Lower lobe of right lung (tissue), 2 donors: ENCODE measurements around the gene ESRRA. TPM values are rescaled to one million over a fixed set of nuclear protein-coding genes. Genes with fewer than 3 reads are reported as not detected.

Experiments
- ATAC-seq, 2 donors: fragments of 200-7000 bp; cut with Tn5 transposase; one replicate each; pipeline ENCODE4 v1.9.1; 2020 to 2022; ENCODE audit warnings: mild to moderate bottlenecking in 2 of 2, moderate library complexity in 2 of 2
- DNase-seq: peaks from one replicate; pipeline ENCODE4 v3.0.0-alpha.2; 2020
- H3K27ac ChIP-seq: fragments of 200-600 bp; one replicate; pipeline ENCODE4 v1.8.0; 2022
- H3K27me3 ChIP-seq: fragments of 200-600 bp; one replicate; pipeline ENCODE4 v1.8.0; 2022; ENCODE audit warnings: low read depth
- H3K36me3 ChIP-seq: fragments of 200-600 bp; one replicate; pipeline ENCODE4 v1.8.0; 2022; ENCODE audit warnings: mild to moderate bottlenecking
- H3K4me1 ChIP-seq: fragments of 200-600 bp; one replicate; pipeline ENCODE4 v1.8.0; 2022
- H3K4me3 ChIP-seq: fragments of 200-600 bp; one replicate; pipeline ENCODE4 v1.8.0; 2022; ENCODE audit warnings: mild to moderate bottlenecking
- H3K9me3 ChIP-seq: fragments of 200-600 bp; one replicate; pipeline ENCODE4 v1.8.0; 2022
- intact Hi-C: fragments of 100-400 bp; cut with DNase I; formaldehyde crosslinking; loops from one replicate; pipeline ENCODE4 v1.11.0; 2022
- total RNA-seq: library from RNA; stranded (reverse); fragmentation: NEBNext Ultra II Directional; extraction: Animal tissue kit (Norgen Biotek cat#: 25700); gene quantifications from one replicate; pipeline ENCODE4 v1.2.1, GENCODE V29; 2021
- TF ChIP-seq, protein P1 (sequence below): fragments of 200-600 bp; IDR thresholded peaks from one replicate; pipeline ENCODE4 v1.8.0; 2022; ENCODE audit warnings: antibody characterized with exemption, mild to moderate bottlenecking
- donor health status: DM: no; HTN: yes; CAD: no; lungs with severe emphysema.

Gene ESRRA
- total RNA-seq, 1 donor from 2014 or later: 47.9 TPM

DNA sequence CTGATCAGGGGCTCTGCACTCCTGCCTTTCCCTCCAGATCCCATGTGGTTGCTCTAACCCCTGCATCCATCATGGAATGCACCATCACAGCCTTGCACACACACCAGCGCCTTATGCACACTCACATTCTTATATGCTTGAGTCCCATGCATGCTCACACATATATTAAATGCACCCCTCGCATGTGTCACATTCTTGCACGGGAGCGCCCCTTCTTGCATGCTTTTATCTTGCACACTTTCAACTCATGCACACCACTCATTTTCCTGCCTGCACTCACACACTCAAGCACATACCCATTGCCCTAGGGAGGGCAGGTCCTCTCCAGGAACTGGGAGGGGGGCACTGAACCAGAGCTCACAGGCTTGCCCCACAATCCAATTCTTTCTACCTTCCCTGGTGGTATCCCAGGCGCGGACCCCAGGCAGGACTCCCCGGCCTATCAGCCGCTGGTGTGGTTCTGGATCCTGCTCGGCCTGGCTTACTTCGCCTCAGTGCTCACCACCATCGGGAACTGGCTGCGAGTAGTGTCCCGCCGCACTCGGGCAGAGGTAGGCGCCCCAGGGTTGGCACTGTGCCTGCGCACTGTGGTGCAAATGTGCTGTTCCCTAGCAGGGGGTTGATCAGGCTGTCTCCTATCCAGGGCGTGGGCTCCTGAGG, 7.5 kb upstream of the ESRRA start:
- Histone ChIP-seq H3K27ac (no peak overlapping the region), H3K27me3 (peaks cover 81% of the 10 kb centered on the region), H3K4me1 (peaks cover 26% of the 10 kb centered on the region), H3K4me3 (no peak overlapping the region), H3K9me3 (no peaks in the 10 kb centered on the region), H3K36me3 (no peaks in the 10 kb centered on the region)
- DNase-seq (peak; percentile 60), ATAC-seq (no peak)
- TF ChIP-seq, protein P1, sequence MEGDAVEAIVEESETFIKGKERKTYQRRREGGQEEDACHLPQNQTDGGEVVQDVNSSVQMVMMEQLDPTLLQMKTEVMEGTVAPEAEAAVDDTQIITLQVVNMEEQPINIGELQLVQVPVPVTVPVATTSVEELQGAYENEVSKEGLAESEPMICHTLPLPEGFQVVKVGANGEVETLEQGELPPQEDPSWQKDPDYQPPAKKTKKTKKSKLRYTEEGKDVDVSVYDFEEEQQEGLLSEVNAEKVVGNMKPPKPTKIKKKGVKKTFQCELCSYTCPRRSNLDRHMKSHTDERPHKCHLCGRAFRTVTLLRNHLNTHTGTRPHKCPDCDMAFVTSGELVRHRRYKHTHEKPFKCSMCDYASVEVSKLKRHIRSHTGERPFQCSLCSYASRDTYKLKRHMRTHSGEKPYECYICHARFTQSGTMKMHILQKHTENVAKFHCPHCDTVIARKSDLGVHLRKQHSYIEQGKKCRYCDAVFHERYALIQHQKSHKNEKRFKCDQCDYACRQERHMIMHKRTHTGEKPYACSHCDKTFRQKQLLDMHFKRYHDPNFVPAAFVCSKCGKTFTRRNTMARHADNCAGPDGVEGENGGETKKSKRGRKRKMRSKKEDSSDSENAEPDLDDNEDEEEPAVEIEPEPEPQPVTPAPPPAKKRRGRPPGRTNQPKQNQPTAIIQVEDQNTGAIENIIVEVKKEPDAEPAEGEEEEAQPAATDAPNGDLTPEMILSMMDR: no peak
- intact Hi-C loops: no loop called here

DNA sequence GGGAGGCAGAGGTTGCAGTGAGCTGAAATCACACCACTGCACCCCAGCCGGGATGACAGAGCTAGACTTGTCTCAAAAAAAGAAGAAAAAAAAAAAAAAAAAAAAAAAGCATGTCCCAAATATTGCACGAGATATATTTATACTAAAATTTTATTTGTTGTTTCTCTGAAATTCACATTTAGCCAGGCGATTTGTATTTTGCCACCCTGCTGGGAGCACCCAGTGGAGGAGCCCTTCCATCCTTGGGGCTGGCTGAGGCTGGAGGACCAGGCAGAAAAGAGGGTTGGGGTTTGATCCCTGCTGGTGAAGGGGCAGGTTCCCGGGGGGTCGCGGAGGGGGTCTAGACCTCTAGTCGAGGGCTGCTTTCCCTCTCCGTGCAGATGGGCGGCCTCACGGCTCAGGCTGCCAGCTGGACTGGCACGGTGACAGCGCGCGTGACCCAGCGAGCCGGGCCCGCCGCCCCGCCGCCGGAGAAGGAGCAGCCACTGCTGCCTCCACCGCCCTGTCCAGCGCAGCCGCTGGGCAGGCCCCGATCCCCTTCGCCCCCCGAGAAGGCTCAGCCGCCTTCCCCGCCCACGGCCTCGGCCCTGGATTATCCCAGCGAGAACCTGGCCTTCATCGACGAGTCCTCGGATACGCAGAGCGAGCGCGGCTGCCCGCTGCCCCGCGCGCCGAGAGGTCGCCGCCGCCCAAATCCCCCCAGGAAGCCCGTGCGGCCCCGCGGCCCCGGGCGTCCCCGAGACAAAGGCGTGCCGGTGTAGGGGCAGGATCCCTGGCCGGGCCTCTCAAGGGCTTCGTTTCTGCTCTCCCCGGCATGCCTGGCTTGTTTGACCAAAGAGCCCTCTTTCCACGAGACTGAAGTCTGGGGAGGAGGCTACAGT, 6.1 kb upstream of the ESRRA start:
- TF ChIP-seq, protein P1: no peak
- H3K4me3 ChIP-seq: peak overlapping the region; percentile 51
- no peaks in the 10 kb centered on the region for H3K9me3 ChIP-seq
- peaks cover 67% of the 10 kb centered on the region for H3K27me3 ChIP-seq
- peak; percentile 50 to 56 for ATAC-seq
- H3K36me3 ChIP-seq: no peaks in the 10 kb centered on the region
- H3K27ac ChIP-seq: peak overlapping the region; percentile 34
- peak; percentile 70 for DNase-seq
- peaks cover 32% of the 10 kb centered on the region for H3K4me1 ChIP-seq
- intact Hi-C loops: no loop called here

DNA sequence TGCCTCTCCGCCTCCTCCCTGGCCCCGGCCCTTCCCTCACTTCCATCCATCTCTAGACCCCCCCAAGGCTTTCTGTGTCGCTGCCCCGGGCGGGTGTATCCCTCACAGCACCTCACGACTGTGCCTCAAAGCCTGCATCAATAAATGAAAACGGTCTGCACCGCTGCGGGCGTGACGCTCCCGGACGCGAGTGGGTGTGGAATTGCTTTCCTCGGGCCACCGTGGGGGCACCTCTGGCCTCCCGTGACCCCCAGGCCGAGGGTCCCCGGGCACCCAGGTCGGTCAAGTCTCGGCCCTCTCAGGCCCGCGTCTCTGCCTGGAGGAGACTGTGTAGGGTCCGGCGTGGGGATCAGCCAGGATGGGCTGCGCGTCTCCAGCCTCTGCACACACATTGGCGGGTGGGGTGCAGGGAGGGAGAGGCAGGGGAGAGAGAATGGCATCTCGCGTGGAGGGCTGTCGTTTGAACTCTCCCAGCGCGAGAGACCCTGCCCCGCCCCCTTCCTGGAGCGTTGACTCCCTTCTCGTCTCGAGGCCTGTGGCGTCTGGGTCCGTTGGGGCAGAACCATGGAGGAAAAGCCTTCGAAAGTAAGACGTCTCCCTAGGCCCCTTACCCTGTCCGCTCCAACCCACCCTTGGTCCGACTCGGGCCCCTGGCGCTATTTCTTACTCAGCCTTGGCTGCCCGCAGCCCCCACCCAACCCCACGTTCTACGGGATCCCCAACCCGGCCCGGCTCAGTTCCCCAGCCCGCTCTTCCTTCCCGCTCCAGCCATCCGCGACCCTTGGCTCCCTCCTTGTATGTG, 5.3 kb upstream of the ESRRA start, which contains the start of gene CATSPERZ:
Gene CATSPERZ (plus strand): TSS at position 512 of the 802 bp plus-strand sequence. CDS start 53 bp downstream, at position 565.
- Histone ChIP-seq H3K27ac (peak within 1 kb of the TSS; percentile 34), H3K4me3 (peak within 1 kb of the TSS; percentile 51), H3K27me3 (peaks cover 59% of the 10 kb centered on the region), H3K4me1 (peaks cover 33% of the 10 kb centered on the region), H3K36me3 (no peaks in the 10 kb centered on the region), H3K9me3 (no peaks in the 10 kb centered on the region)
- ATAC-seq (no peak), DNase-seq (no peak)
- TF ChIP-seq, protein P1: no peak
- intact Hi-C loops: no loop called here

DNA sequence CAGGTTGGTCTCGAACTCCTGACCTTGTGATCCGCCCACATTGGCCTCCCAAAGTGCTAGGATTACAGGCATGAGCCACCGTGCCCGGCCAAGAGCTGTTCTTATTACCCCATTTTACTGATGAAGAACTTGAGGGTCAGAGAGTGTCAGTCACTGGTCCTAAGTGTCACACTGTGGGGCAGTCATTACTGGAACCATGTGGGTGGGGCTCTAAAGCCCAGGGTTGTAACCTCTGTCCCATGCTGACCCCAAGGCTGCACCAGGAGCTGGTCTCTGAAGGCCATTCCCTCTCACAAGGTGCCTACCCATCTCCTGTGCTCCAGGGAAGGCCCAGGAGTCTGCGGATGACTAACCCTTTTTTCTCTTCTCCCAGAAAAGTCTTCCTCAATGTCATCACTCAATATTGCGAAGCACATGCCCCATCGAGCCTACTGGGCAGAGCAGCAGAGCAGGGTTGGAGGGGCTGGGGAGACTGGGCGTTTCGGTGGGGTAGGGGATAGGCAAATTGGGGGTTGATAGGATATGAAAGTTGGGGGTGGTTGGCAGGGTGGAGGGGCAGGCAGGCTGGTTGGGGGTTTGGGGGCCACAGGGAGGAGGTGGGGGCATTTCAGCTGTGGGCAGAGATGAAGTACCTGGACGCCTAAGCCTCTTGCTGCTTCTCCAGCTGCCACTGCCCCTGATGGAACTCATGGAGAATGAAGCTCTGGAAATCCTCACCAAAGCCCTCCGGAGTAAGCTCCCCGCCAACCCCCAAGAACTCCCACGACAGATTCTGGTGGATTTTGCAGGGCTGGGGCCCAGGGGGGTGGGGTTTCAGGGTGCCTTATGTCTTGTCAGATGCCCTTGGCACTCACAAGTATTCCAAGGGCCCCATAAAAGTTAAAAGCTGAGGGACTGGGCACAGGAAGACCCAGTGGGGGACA, 2.0 kb upstream of the ESRRA start:
- DNase-seq: no peak
- Histone ChIP-seq H3K27me3 (peaks cover 25% of the 10 kb centered on the region), H3K4me3 (peak overlapping the region; percentile 75), H3K36me3 (peaks cover 9% of the 10 kb centered on the region), H3K27ac (peak overlapping the region; percentile 96), H3K4me1 (peaks cover 48% of the 10 kb centered on the region), H3K9me3 (no peaks in the 10 kb centered on the region)
- intact Hi-C loops: no loop called here
- ATAC-seq: no peak
- TF ChIP-seq, protein P1: no peak
